Loucy (cell line): ENCODE measurements around the gene MLEC.

ENCODE experiments used
- H2AFZ ChIP-seq: fragments of 200-600 bp; sonication (generic); 2 replicates; pipeline ENCODE4 v1.6.0; 2016; ENCODE audit warnings: antibody characterized with exemption, mild to moderate bottlenecking, low read length, moderate library complexity
- H3F3A ChIP-seq: fragments of 200-600 bp; 2 replicates; pipeline ENCODE4 v1.6.0; 2016; ENCODE audit warnings: antibody characterized with exemption, low read depth, mild to moderate bottlenecking
- H3K27me3 ChIP-seq: fragments of 200-600 bp; sonication (generic); 2 replicates; pipeline ENCODE4 v1.6.1; 2014; ENCODE audit warnings: low read length, mild to moderate bottlenecking; ENCODE audit not compliant: insufficient read depth, poor library complexity, severe bottlenecking
- H3K36me3 ChIP-seq: fragments of 200-600 bp; sonication (generic); 2 replicates; pipeline ENCODE4 v1.6.1; 2016; ENCODE audit warnings: low read length; ENCODE audit not compliant: insufficient read depth
- H3K4me1 ChIP-seq: fragments of 200-600 bp; sonication (generic); 2 replicates; pipeline ENCODE4 v1.5.1; 2014; ENCODE audit warnings: low read length, mild to moderate bottlenecking; ENCODE audit not compliant: insufficient read depth, poor library complexity, severe bottlenecking
- H3K4me2 ChIP-seq: fragments of 200-600 bp; sonication (generic); 2 replicates; pipeline ENCODE4 v1.6.0; 2014; ENCODE audit warnings: antibody characterized with exemption, low read length, low read depth, mild to moderate bottlenecking; ENCODE audit not compliant: poor library complexity, severe bottlenecking
- H3K4me3 ChIP-seq: fragments of 200-600 bp; sonication (generic); 2 replicates; pipeline ENCODE4 v1.5.1; 2014; ENCODE audit warnings: low read length, mild to moderate bottlenecking, mixed read lengths; ENCODE audit not compliant: poor library complexity, severe bottlenecking
- H3K79me2 ChIP-seq: fragments of 200-600 bp; sonication (generic); 2 replicates; pipeline ENCODE4 v1.6.1; 2014; ENCODE audit warnings: low read length; ENCODE audit not compliant: insufficient read depth
- H3K9ac ChIP-seq: fragments of 200-600 bp; sonication (generic); 2 replicates; pipeline ENCODE4 v1.6.0; 2014; ENCODE audit warnings: mild to moderate bottlenecking, low read depth, low read length, moderate library complexity; ENCODE audit not compliant: poor library complexity, severe bottlenecking
- H3K9me2 ChIP-seq: fragments of 200-600 bp; sonication (generic); replicated peaks from 2 replicates; pipeline ENCODE4 v1.6.1; 2016; ENCODE audit warnings: low read depth, low read length, mixed read lengths
- H3K9me3 ChIP-seq: fragments of 200-600 bp; sonication (generic); 2 replicates; pipeline ENCODE4 v1.6.1; 2014; ENCODE audit warnings: mild to moderate bottlenecking, antibody characterized with exemption, low read length, low read depth; ENCODE audit not compliant: insufficient read depth
- H4K20me1 ChIP-seq: fragments of 200-600 bp; sonication (generic); 2 replicates; pipeline ENCODE4 v1.6.0; 2014; ENCODE audit warnings: antibody characterized with exemption, low read length, mild to moderate bottlenecking; ENCODE audit not compliant: insufficient read depth, poor library complexity, severe bottlenecking
- CTCF ChIP-seq: fragments of 200-600 bp; sonication (generic); conservative IDR thresholded peaks from 2 replicates; pipeline ENCODE4 v1.5.1; 2014; ENCODE audit warnings: mild to moderate bottlenecking, antibody characterized with exemption, low read length
- EZH2phosphoT487 ChIP-seq: fragments of 200-600 bp; IDR thresholded peaks from 2 replicates; pipeline ENCODE4 v1.6.1; 2018; ENCODE audit warnings: antibody characterized with exemption, mild to moderate bottlenecking, moderate library complexity, borderline replicate concordance

Gene MLEC

GRCh38 chr12:120670667-120671066, 16.3 kb upstream of the MLEC start:
- Histone ChIP-seq H3K4me3 (no peak overlapping the region), H3K36me3 (no peaks in the 10 kb centered on the region), H3K79me2 (no peaks in the 10 kb centered on the region), H4K20me1 (no peaks in the 10 kb centered on the region), H3K4me1 (peaks cover 15% of the 10 kb centered on the region), H3K9ac (no peak overlapping the region), H3K9me3 (no peaks in the 10 kb centered on the region), H3F3A (no peaks in the 10 kb centered on the region), H2AFZ (no peak overlapping the region), H3K9me2 (no peaks in the 10 kb centered on the region), H3K27me3 (no peaks in the 10 kb centered on the region), H3K4me2 (no peak overlapping the region)
- TF ChIP-seq CTCF (no peak), EZH2phosphoT487 (no peak)

GRCh38 chr12:120674097-120674636, 12.8 kb upstream of the MLEC start:
- Histone ChIP-seq H3K79me2 (no peaks in the 10 kb centered on the region), H3F3A (peaks cover 5% of the 10 kb centered on the region), H3K27me3 (no peaks in the 10 kb centered on the region), H3K36me3 (no peaks in the 10 kb centered on the region), H3K9ac (no peak overlapping the region), H2AFZ (no peak overlapping the region), H3K4me2 (no peak overlapping the region), H3K4me1 (peaks cover 26% of the 10 kb centered on the region), H3K4me3 (no peak overlapping the region), H3K9me2 (no peaks in the 10 kb centered on the region), H3K9me3 (no peaks in the 10 kb centered on the region), H4K20me1 (no peaks in the 10 kb centered on the region)
- TF ChIP-seq EZH2phosphoT487 (no peak), CTCF (no peak)

- no peak for TF ChIP-seq CTCF
- no peak for TF ChIP-seq EZH2phosphoT487
- Histone ChIP-seq H3K4me2 (peak overlapping the region; percentile 72), H3K4me1 (peaks cover 15% of the 10 kb centered on the region), H3K27me3 (no peaks in the 10 kb centered on the region), H3K4me3 (peak overlapping the region; percentile 40), H2AFZ (peak overlapping the region; percentile 69), H3K79me2 (no peaks in the 10 kb centered on the region), H3K9me3 (no peaks in the 10 kb centered on the region), H3K36me3 (no peaks in the 10 kb centered on the region), H3F3A (peaks cover 5% of the 10 kb centered on the region), H3K9me2 (no peaks in the 10 kb centered on the region), H3K9ac (peak overlapping the region; percentile 21), H4K20me1 (no peaks in the 10 kb centered on the region)
Observed at GRCh38 chr12:120677765-120678473, 9.0 kb upstream of the MLEC start.
